Measurements from ENCODE around the gene RELCH.
"Not testable (repeated sequence)": the region's sequence is repeated elsewhere in the genome, so short reads cannot be mapped to it uniquely, and the experiment has no call there.

RELCH gene

GRCh38 chr18:62186774-62187542, at the start of gene RELCH, which contains the start of gene PIGN:
Gene RELCH, plus strand, starts transcription at chr18:62187255. Its CDS starts 251 bp downstream, at chr18:62187506.
Gene PIGN, minus strand, starts transcription at chr18:62187056. Its CDS starts 25,703 bp downstream, at chr18:62161353.
- peak; percentile 92 for DNase-seq (ENCODE audit: low read depth)

- no peak for DNase-seq (ENCODE audit: low read depth)
Measured at GRCh38 chr18:62138461-62139235, 48.4 kb upstream of the RELCH start.

GRCh38 chr18:62140259-62140658, 46.8 kb upstream of the RELCH start:
- DNase-seq (ENCODE audit: low read depth), result no peak

GRCh38 chr18:62144338-62144737, 42.7 kb upstream of the RELCH start:
- DNase-seq (ENCODE audit: low read depth), result no peak

GRCh38 chr18:62151068-62151771, 35.8 kb upstream of the RELCH start:
- DNase-seq (ENCODE audit: low read depth), result no peak

GRCh38 chr18:62152844-62153243, 34.2 kb upstream of the RELCH start:
- no peak for DNase-seq (ENCODE audit: low read depth)

GRCh38 chr18:62157843-62158242, 29.2 kb upstream of the RELCH start:
- DNase-seq (ENCODE audit: low read depth), result no peak

GRCh38 chr18:62164310-62164709, 22.7 kb upstream of the RELCH start:
- no peak for DNase-seq (ENCODE audit: low read depth)

- no peak for DNase-seq (ENCODE audit: low read depth)
Measured at GRCh38 chr18:62164855-62165487, 22.1 kb upstream of the RELCH start.

- no peak for DNase-seq (ENCODE audit: low read depth)
Measured at GRCh38 chr18:62165583-62165982, 21.5 kb upstream of the RELCH start.

GRCh38 chr18:62166524-62166923, 20.5 kb upstream of the RELCH start:
- not testable (repeated sequence) for DNase-seq (ENCODE audit: low read depth)

- DNase-seq (ENCODE audit: low read depth), result no peak
Measured at GRCh38 chr18:62170857-62171256, 16.2 kb upstream of the RELCH start.

GRCh38 chr18:62172298-62172697, 14.8 kb upstream of the RELCH start:
- no peak for DNase-seq (ENCODE audit: low read depth)

- DNase-seq (ENCODE audit: low read depth), result no peak
Measured at GRCh38 chr18:62175521-62175920, 11.5 kb upstream of the RELCH start.

GRCh38 chr18:62177271-62177670, 9.8 kb upstream of the RELCH start:
- no peak for DNase-seq (ENCODE audit: low read depth)

- DNase-seq (ENCODE audit: low read depth), result no peak
Measured at GRCh38 chr18:62179213-62179612, 7.8 kb upstream of the RELCH start.

- DNase-seq (ENCODE audit: low read depth), result no peak
Measured at GRCh38 chr18:62182220-62182619, 4.8 kb upstream of the RELCH start.

GRCh38 chr18:62183578-62184195, 3.4 kb upstream of the RELCH start:
- peak; percentile 8 for DNase-seq (ENCODE audit: low read depth)

GRCh38 chr18:62186499-62186773, 619 bp upstream of the RELCH start:
- no peak for DNase-seq (ENCODE audit: low read depth)

GRCh38 chr18:62187543-62188510, 772 bp downstream of the RELCH start:
- peak; percentile 1 for DNase-seq (ENCODE audit: low read depth)

GRCh38 chr18:62189208-62189607, 2.2 kb downstream of the RELCH start:
- no peak for DNase-seq (ENCODE audit: low read depth)

Measured in GM04503 (cell line).